NCI-H460 (cell line): ENCODE data around the gene TAGLN3. TPM values are rescaled to one million over a fixed set of nuclear protein-coding genes. Genes with fewer than 3 reads are reported as not detected.
"Not testable (repeated sequence)": the region's sequence is repeated elsewhere in the genome, so short reads cannot be mapped to it uniquely, and the experiment has no call there.

Source experiments
- DNase-seq: peaks from one replicate; pipeline ENCODE4 v3.0.0-alpha.2; 2016; ENCODE audit warnings: low read depth; ENCODE audit errors: extremely low read depth
- total RNA-seq: library from RNA; depleted of rRNA; stranded (reverse); fragments of >200 nt; shearing (Covaris generic); gene quantifications from 2 replicates; pipeline ENCODE4 v1.2.3, GENCODE V29; 2014

Gene TAGLN3
- total RNA-seq, 1 experiment from 2014 or later: not detected

- no peak for DNase-seq
These were observed 8.9 kb downstream of the TAGLN3 start for GRCh38 chr3:112007633-112008032.

GRCh38 chr3:112009670-112010069, 10.9 kb downstream of the TAGLN3 start:
- no peak for DNase-seq

GRCh38 chr3:112010636-112011035, 11.9 kb downstream of the TAGLN3 start:
- no peak for DNase-seq

- DNase-seq: no peak
These were observed 12.7 kb downstream of the TAGLN3 start for GRCh38 chr3:112011376-112011940.

GRCh38 chr3:112012205-112012992, 13.7 kb downstream of the TAGLN3 start:
- DNase-seq: no peak

DNA sequence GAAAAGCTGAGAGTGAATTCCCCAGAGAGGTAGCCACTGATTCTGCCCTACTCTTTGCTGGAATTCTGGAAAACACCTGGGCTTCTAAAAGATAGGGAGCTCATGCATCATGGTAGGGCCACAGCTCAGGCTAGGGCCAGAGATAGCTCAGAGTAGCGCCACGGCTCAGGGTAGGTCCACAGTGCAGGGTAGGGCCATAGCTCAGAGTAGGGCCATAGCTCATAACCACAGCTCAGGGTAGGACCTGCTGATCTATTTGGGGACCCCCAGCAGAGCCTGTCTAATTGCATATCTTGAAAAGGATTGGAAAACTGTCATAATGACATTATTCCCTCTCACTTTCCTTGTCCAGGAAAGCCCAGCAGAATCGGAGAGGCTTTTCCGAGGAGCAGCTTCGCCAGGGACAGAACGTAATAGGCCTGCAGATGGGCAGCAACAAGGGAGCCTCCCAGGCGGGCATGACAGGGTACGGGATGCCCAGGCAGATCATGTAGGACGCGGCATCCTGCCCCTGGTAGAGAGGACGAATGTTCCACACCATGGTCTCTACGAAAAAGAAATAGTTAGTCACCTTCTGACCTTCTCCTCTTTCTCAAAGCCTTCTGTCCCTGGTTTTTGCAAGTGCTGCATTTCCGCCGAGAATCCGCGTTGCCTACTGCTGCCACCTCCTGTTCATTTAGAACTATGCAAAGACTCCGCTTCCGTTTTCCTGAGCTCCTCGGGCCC, 14.5 kb downstream of the TAGLN3 start:
- DNase-seq: peak; percentile 68

GRCh38 chr3:112013784-112014143, 15.0 kb downstream of the TAGLN3 start:
- DNase-seq: no peak

GRCh38 chr3:112017091-112017490, 18.4 kb downstream of the TAGLN3 start:
- DNase-seq: no peak

- no peak for DNase-seq
These were observed 20.0 kb downstream of the TAGLN3 start for GRCh38 chr3:112018712-112019111.

- no peak for DNase-seq
These were observed 21.0 kb downstream of the TAGLN3 start for GRCh38 chr3:112019716-112020115.

DNA sequence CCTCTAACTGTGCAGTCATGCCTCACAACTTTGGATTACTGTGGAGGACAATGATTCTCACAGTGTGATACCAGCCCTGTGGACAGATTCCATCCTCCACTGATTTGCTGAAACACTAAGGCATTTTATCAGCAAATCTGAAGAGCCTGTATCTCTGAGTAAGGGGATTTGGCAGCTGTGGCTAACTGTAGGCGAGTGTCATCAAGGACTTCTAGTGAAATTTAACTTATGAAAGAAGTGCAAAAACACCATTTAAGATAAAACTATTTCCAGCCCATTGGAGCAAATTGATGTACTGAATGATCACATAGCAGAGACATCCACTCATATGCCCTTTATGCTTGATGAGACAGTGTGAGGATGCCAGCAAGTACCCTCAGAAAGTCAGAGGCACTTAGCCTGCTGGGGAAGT, 22.0 kb downstream of the TAGLN3 start:
- no peak for DNase-seq

DNA sequence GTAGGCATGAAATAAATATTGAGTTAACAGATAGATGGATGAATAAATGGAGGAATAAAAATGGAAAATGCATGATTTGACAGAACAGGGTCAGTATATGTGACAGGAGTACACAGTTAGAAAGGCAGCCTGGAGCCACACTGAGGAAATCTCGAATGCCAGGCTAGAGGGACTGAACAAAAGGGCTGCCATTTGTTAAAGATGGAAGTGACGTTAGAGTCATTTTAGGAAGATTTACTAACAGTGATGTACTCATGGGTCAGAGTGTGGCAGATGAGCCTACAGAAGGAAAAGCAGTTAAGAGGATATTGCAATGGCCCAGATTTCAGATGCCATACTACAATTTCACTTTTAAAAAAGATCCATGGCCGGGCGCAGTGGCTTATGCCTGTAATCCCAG, 28.4 kb downstream of the TAGLN3 start:
- no peak for DNase-seq

GRCh38 chr3:112027826-112028225, 29.1 kb downstream of the TAGLN3 start:
- no peak for DNase-seq

DNA sequence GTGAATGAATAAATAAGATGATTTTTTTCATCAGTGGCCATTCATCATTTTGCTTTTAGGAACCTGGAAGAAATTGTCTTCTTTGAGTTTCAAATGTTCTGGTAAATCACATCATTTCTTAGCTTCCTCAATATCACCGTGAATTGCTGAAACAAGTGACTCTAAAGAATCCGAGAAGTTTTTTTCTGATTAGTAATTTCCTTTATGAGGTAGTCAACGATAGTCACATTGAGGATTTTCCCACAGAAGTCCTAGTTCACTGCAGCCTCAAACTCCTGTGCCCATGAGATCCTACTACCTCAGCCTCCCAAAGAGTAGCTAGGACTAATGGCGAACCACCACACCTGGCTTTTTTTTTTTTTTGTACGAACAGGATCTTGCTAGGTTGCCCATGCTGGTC, 32.2 kb downstream of the TAGLN3 start:
- DNase-seq: no peak

DNA sequence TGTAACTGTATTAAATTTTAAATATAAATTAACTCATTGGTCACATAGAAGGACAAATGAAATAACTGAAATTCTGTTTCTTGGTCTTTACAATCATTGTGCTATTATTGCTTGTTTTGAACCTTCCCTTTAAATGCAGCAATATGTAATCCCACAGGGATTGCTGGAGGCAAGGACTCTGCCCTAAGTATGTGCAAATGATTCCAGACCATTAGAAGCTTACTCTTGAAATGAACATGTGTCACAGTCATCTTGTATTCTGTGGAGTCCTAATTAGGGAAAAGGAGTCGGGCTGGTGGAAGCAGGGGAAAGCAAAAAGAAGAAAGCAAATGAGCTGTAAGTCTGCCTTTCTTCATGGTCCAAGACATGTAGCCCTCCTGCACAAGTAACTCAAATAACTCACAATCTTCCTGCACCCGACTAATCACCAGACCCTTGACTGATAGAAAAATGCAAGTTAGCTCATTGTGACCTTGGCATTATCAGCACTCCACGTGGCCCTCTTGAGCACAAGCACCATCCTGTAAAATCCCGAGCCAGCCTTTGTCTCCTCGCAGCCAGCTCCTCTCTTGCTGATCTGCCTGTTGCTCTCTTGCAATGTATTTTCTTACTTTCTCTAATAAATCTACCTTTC, 33.5 kb downstream of the TAGLN3 start:
- DNase-seq: no peak

DNA sequence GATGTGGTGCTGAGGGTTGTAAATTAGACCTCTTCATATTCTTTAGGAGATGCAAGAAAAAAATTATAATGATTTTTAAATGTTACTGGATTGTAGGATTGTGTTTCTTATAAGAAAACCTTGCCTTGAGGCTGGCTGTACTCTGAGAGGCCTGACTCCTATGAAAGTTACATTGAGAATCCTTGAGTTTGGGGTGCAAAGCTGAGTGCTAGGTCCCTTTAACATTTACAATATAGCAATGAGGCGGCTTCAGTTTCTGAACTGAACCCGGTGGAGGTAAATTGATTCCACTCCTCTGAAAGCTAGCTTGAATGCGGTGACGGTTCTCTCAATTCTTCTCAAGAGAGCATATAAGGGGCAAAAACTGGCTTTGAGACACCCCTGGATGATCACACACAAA, 35.7 kb downstream of the TAGLN3 start, which contains the start of gene TMPRSS7:
TMPRSS7 (plus strand) TSS at position 301 of the 400 bp plus-strand sequence. CDS start 110 bp downstream, outside the sequence.
- no peak for DNase-seq

DNA sequence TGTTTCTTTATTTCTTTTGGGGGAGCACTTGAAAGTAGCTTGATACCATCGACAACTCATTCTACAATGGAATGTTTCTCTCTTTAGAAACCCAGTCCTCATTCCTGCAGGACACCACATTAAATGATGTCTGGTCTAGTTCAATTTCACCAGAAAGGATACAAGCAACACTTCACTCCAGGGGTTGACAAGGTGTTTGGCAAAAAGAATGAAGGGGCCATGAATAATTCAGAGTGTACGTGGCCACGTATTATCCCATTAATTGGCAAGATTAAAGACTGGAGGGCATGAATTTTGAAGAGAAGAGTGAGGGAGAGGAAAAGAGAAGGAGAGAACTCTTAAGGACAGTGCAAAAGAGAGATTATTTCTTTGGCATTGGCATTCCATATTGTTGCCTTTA, 36.5 kb downstream of the TAGLN3 start:
- no peak for DNase-seq

- not testable (repeated sequence) for DNase-seq
These were observed 38.5 kb downstream of the TAGLN3 start for GRCh38 chr3:112037194-112037593.

DNA sequence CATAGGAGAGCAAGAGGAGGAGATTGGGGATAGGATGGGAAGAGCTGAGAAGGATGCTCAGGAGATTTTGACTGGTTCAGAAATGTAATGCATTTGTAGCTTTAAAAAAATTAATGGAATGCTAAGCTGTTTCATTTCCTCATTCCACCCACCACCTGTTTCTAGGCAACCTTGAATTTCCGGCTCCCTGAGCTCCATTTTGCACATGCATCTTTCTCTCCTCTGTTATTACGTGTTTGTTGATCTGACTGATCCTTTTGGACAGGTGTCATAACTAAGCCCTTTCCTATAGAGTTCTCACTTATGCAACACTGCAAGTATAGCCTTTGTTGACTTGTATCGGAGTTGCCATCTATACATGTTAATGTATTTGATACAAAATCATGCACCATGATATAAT, 40.1 kb downstream of the TAGLN3 start:
- DNase-seq: no peak

DNA sequence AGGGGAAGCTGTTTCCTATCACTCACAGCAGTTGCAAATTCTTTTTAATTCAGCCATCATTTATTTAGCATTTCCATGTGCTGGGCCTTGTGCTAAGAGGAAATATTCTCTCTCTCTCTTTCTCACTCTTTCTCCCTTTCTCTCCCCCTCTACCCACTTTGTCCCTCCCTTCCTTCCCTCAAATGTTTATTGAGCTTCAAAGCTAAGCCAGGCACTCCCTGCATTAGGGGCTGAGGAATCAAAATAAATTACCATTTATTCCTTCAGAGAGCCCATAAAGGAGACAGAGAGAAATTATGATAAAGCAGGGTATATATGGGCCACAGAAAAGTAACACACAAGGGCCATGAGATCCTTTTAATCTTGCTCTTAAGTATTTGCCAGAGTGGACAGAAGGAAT, 42.6 kb downstream of the TAGLN3 start:
- DNase-seq: no peak

GRCh38 chr3:112042842-112043280, 44.1 kb downstream of the TAGLN3 start:
- no peak for DNase-seq
